HCT116 (cell line): ENCODE data around the gene MFAP3L. TPM values are rescaled to one million over a fixed set of nuclear protein-coding genes. Genes with fewer than 3 reads are reported as not detected.
A peak's percentile ranks its signal among the peaks of the same experiment; 100 is the strongest.
"Not testable (repeated sequence)": the region's sequence is repeated elsewhere in the genome, so short reads cannot be mapped to it uniquely, and the experiment has no call there.

Experiments
- ATAC-seq: fragments of 200-7000 bp; cut with Tn5 transposase; 2 replicates; pipeline ENCODE4 v1.9.1; 2020; ENCODE audit warnings: mild to moderate bottlenecking, moderate library complexity
- BruUV-seq: library from RNA; stranded (reverse); fragments of 400-500 nt; replicated peaks from 2 replicates; lab custom pipeline; 2021; lab: Mats Ljungman, UMichigan
- CTCF ChIA-PET: fragments of 300-600 bp; sonication (Branson Sonifier 250); formaldehyde crosslinking; loops from one replicate; lab custom pipeline; 2021; ENCODE audit warnings: antibody characterized with exemption; lab: Charles Lee
- POLR2A ChIA-PET: fragments of 300-600, 350-600 bp; sonication (Branson Sonifier 250); formaldehyde crosslinking; loops from one replicate; lab custom pipeline; 2021; ENCODE audit warnings: antibody characterized with exemption; lab: Charles Lee
- RAD21 ChIA-PET, 2 experiments: fragments of 300-600 bp; sonication (Branson Sonifier 250); formaldehyde crosslinking; loops; one replicate each; lab custom pipeline; 2023; ENCODE audit warnings: low total read pairs in 2 of 2; ENCODE audit not compliant: uncharacterized antibody in 2 of 2, unreplicated experiment in 2 of 2, low non-redundant PET in 1 of 2; lab: Charles Lee
- DNase-seq: peaks from one replicate; pipeline ENCODE4 v3.0.0-alpha.2; 2010; ENCODE audit warnings: low read depth, low spot score
- H2AFZ ChIP-seq: fragments of 200-600 bp; shearing (Covaris generic), sonication (generic); 2 replicates; pipeline ENCODE4 v1.6.1; 2017; ENCODE audit warnings: low read depth, mixed run types, mixed read lengths, antibody characterized with exemption, low read length; ENCODE audit not compliant: poor library complexity, severe bottlenecking
- H3K27ac ChIP-seq: 2 replicates; pipeline ENCODE4 v1.5.1; 2012; ENCODE audit warnings: low read depth, low read length
- H3K27me3 ChIP-seq: fragments of 200-600 bp; sonication (generic); 2 replicates; pipeline ENCODE4 v1.6.1; 2016; ENCODE audit warnings: mixed run types, low read length, mixed read lengths; ENCODE audit not compliant: insufficient read depth
- H3K36me3 ChIP-seq, 2 experiments: fragments of 200-500 bp in 1 of 2; fragments of 200-600 bp in 1 of 2; sonication (Bioruptor generic) in 1 of 2; sonication (generic) in 1 of 2; 2 replicates each; pipeline versions ENCODE4 v1.5.1 to v1.6.1; 2014 to 2016; ENCODE audit warnings: low read length in 2 of 2, inconsistent platforms in 1 of 2, mixed read lengths in 1 of 2, mixed run types in 1 of 2; ENCODE audit not compliant: insufficient read depth in 2 of 2, control insufficient read depth in 1 of 2
- H3K4me1 ChIP-seq, 2 experiments: fragments of 200-600 bp in 1 of 2; sonication (generic) in 1 of 2; 2 replicates each; pipeline versions ENCODE4 v1.5.1 to v1.6.1; 2012 to 2017; ENCODE audit warnings: low read length in 2 of 2, inconsistent platforms in 1 of 2, mild to moderate bottlenecking in 1 of 2, mixed read lengths in 1 of 2, mixed run types in 1 of 2, moderate library complexity in 1 of 2; ENCODE audit not compliant: insufficient read depth in 2 of 2, control insufficient read depth in 1 of 2
- H3K4me2 ChIP-seq: fragments of 200-600 bp; sonication (generic); 2 replicates; pipeline ENCODE4 v1.6.1; 2017; ENCODE audit warnings: mixed run types, low read length, mixed read lengths
- H3K4me3 ChIP-seq, 2 experiments: fragments of 200-600 bp in 1 of 2; sonication (generic) in 1 of 2; replicated peaks in 1 of 2; 2 replicates each; pipeline ENCODE4 v1.5.1; 2011 to 2016; ENCODE audit warnings: low read length in 2 of 2, control low read depth in 1 of 2, low read depth in 1 of 2, mild to moderate bottlenecking in 1 of 2, mixed read lengths in 1 of 2, mixed run types in 1 of 2
- H3K79me2 ChIP-seq: fragments of 200-600 bp; sonication (generic); 2 replicates; pipeline ENCODE4 v1.6.1; 2017; ENCODE audit warnings: mild to moderate bottlenecking, mixed run types, low read length, moderate library complexity, mixed read lengths; ENCODE audit not compliant: insufficient read depth
- H3K9ac ChIP-seq: fragments of 200-600 bp; sonication (generic); 2 replicates; pipeline ENCODE4 v1.6.1; 2016; ENCODE audit warnings: low read length, mixed read lengths
- H3K9me2 ChIP-seq: fragments of 200-600 bp; sonication (generic), shearing (Covaris generic); 2 replicates; pipeline ENCODE4 v1.6.1; 2017; ENCODE audit warnings: mixed run types, mild to moderate bottlenecking, moderate library complexity; ENCODE audit not compliant: insufficient read depth
- H3K9me3 ChIP-seq, 2 experiments: fragments of 200-500 bp in 1 of 2; fragments of 200-600 bp in 1 of 2; sonication (Bioruptor generic) in 1 of 2; sonication (generic) in 1 of 2; 2 replicates each; pipeline ENCODE4 v1.6.1; 2014 to 2017; ENCODE audit warnings: low read length in 2 of 2, mixed read lengths in 2 of 2, inconsistent platforms in 1 of 2, low read depth in 1 of 2, mild to moderate bottlenecking in 1 of 2, mixed run types in 1 of 2, moderate library complexity in 1 of 2; ENCODE audit not compliant: control insufficient read depth in 1 of 2, insufficient read depth in 1 of 2
- H4K20me1 ChIP-seq: fragments of 200-600 bp; sonication (generic), shearing (Covaris generic); 2 replicates; pipeline ENCODE4 v1.6.1; 2017; ENCODE audit warnings: mixed run types, mild to moderate bottlenecking, moderate library complexity; ENCODE audit not compliant: insufficient read depth
- CBX3 ChIP-seq: IDR thresholded peaks from 2 replicates; pipeline ENCODE4 v1.6.1; 2012; ENCODE audit warnings: low read depth
- ELF1 ChIP-seq: IDR thresholded peaks from 2 replicates; pipeline ENCODE4 v1.6.1; 2012; ENCODE audit warnings: low read depth, borderline replicate concordance
- EZH2phosphoT487 ChIP-seq: fragments of 200-600 bp; IDR thresholded peaks from 2 replicates; pipeline ENCODE4 v1.6.1; 2018; ENCODE audit warnings: antibody characterized with exemption, borderline replicate concordance
- FOSL1 ChIP-seq: IDR thresholded peaks from 2 replicates; pipeline ENCODE4 v1.6.1; 2012; ENCODE audit warnings: low read depth
- POLR2A ChIP-seq: IDR thresholded peaks from 2 replicates; pipeline ENCODE4 v1.7.0; 2011; ENCODE audit warnings: borderline replicate concordance; ENCODE audit not compliant: insufficient read depth, insufficient read length; ENCODE audit errors: extremely low read depth
- RAD21 ChIP-seq: IDR thresholded peaks from 2 replicates; pipeline ENCODE4 v1.6.1; 2012; ENCODE audit warnings: low read depth, mild to moderate bottlenecking
- TCF7L2 ChIP-seq: IDR thresholded peaks from 2 replicates; pipeline ENCODE4 v1.7.0; 2011; ENCODE audit warnings: borderline replicate concordance, inconsistent platforms; ENCODE audit not compliant: insufficient read depth, insufficient read length; ENCODE audit errors: extremely low read depth
- YY1 ChIP-seq: IDR thresholded peaks from 2 replicates; pipeline ENCODE4 v1.6.1; 2011; ENCODE audit warnings: low read length, low read depth, moderate library complexity, mild to moderate bottlenecking; ENCODE audit not compliant: insufficient replicate concordance; ENCODE audit errors: extremely low read depth
- ZNF274 ChIP-seq: fragments of 200-500 bp; sonication (Bioruptor generic); IDR thresholded peaks from 2 replicates; pipeline ENCODE4 v1.6.1; 2014; ENCODE audit warnings: mild to moderate bottlenecking, low read depth, low read length, inconsistent platforms
- intact Hi-C: fragments of 100-400 bp; cut with micrococcal nuclease; formaldehyde crosslinking; loops from 2 replicates; pipeline ENCODE4 v1.10.0; 2022
- total RNA-seq: library from RNA; stranded (reverse); gene quantifications from one replicate; pipeline ENCODE4 v1.2.1, GENCODE V29; 2021; ENCODE audit not compliant: unreplicated experiment
- TF ChIP-seq, protein P1 (sequence below): IDR thresholded peaks from 2 replicates; pipeline ENCODE4 v1.6.1; 2011; ENCODE audit warnings: mild to moderate bottlenecking, low read length, moderate library complexity; ENCODE audit not compliant: insufficient replicate concordance; ENCODE audit errors: extremely low read depth

The MFAP3L gene
- total RNA-seq, 1 experiment from 2014 or later: 8.4 TPM

- Histone ChIP-seq H3K27me3 (no peaks in the 10 kb centered on the region), H3K79me2 (no peaks in the 10 kb centered on the region), H4K20me1 (no peaks in the 10 kb centered on the region), H2AFZ (no peak overlapping the region), H3K9me3 (no peaks in the 10 kb centered on the region), H3K27ac (no peak overlapping the region), H3K36me3 (no peaks in the 10 kb centered on the region), H3K9me2 (no peaks in the 10 kb centered on the region), H3K4me2 (no peak overlapping the region), H3K4me3 (no peak overlapping the region), H3K9ac (no peak overlapping the region), H3K4me1 (peaks cover 5 to 43% of the 10 kb centered on the region in 2 experiments; a peak in 2 of 4 replicates)
- ATAC-seq (no peak), DNase-seq (no peak)
- RAD21 ChIA-PET: no interaction called here
- CTCF ChIA-PET: no interaction called here
- TF ChIP-seq, protein P1, sequence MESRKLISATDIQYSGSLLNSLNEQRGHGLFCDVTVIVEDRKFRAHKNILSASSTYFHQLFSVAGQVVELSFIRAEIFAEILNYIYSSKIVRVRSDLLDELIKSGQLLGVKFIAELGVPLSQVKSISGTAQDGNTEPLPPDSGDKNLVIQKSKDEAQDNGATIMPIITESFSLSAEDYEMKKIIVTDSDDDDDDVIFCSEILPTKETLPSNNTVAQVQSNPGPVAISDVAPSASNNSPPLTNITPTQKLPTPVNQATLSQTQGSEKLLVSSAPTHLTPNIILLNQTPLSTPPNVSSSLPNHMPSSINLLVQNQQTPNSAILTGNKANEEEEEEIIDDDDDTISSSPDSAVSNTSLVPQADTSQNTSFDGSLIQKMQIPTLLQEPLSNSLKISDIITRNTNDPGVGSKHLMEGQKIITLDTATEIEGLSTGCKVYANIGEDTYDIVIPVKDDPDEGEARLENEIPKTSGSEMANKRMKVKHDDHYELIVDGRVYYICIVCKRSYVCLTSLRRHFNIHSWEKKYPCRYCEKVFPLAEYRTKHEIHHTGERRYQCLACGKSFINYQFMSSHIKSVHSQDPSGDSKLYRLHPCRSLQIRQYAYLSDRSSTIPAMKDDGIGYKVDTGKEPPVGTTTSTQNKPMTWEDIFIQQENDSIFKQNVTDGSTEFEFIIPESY: no peak
- TF ChIP-seq EZH2phosphoT487 (no peak), ZNF274 (no peak), YY1 (no peak), ELF1 (no peak), POLR2A (no peak), RAD21 (no peak), FOSL1 (no peak), TCF7L2 (no peak), CBX3 (no peak)
- POLR2A ChIA-PET: no interaction called here
- BruUV-seq: no TSS peak
- intact Hi-C loops: no loop called here
Observed at GRCh38 chr4:169945636-169946035, 80.6 kb downstream of the MFAP3L start.

- POLR2A ChIA-PET, H3K79me2 ChIP-seq, BruUV-seq, H3K36me3 ChIP-seq, ATAC-seq, CTCF ChIA-PET, H3K27me3 ChIP-seq, H3K9me3 ChIP-seq, H3K27ac ChIP-seq, H4K20me1 ChIP-seq, DNase-seq, RAD21 ChIA-PET, H3K9me2 ChIP-seq: not testable (repeated sequence)
- Histone ChIP-seq H2AFZ (peak overlapping the region; percentile 97), H3K4me2 (peak overlapping the region; percentile 73), H3K4me3 (peak overlapping the region in 1 of 2 experiments; percentile 43; a peak in 3 of 4 replicates), H3K9ac (peak overlapping the region; percentile 31; the same call in 1 of the 2 replicates), H3K4me1 (peaks cover 5 to 44% of the 10 kb centered on the region in 2 experiments; a peak in 2 of 4 replicates)
- intact Hi-C loops: loop anchor here (5.0 kb wide), 1 partner anchor 131 kb away; no protein-coding TSS in a partner anchor
Observed at GRCh38 chr4:169943601-169944000, 82.6 kb downstream of the MFAP3L start.
